Measurements from ENCODE around the gene CFAP45.

CFAP45 gene

DNA sequence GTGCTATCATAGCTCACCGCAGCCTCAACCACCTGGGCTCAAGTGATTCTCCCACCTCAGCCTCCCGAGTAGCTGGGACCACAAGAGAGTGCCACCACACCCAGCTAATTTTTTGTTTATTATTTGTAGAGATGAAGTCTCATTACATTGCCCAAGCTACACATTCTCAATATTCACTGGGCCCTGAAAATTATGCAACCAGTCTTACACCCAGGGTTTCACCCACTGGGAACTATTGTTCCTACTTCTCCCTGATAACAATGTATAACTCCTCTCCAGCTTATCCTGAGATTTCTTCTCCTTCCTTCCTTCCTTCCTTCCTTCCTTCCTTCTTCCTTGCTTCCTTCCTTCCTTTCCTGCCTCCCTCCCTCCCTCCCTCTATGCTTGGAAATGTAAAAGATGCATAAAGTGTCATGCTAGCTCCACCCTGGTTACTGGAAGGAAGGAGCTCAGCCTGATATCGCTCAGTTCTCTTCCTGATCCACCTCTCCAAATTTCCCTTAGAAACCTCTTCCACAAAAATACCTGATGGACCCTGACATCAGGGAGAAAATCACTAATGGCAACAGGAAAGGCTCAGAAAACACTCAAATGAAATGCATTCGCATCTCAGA lies 26.3 kb downstream of the CFAP45 start:
- DNase-seq = no peak

GRCh38 chr1:159872891-159873290 lies 27.1 kb downstream of the CFAP45 start:
- no peak for DNase-seq

DNA sequence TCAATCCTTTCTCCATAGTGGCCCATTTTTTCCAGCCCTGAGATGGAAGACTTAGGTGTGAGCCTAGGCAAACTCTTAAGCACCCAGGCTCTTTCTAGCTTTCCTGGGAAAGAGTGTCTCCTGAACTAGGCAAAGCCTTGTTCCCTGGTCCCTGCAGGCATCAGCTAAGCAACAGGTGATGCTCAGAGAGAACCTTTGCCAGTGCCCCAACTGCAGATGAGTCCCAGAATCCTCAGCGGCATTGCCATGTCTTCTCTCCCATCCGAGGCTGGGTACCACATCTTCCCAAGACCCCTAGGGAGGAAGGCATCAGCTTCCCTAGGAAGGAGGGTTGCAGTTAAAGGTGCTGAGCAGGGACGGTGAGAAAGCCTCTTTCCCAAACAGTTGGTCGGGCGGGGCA lies 29.3 kb downstream of the CFAP45 start:
- DNase-seq = no peak

- no peak for DNase-seq
These were observed 30.4 kb downstream of the CFAP45 start for GRCh38 chr1:159869607-159870006.

DNA sequence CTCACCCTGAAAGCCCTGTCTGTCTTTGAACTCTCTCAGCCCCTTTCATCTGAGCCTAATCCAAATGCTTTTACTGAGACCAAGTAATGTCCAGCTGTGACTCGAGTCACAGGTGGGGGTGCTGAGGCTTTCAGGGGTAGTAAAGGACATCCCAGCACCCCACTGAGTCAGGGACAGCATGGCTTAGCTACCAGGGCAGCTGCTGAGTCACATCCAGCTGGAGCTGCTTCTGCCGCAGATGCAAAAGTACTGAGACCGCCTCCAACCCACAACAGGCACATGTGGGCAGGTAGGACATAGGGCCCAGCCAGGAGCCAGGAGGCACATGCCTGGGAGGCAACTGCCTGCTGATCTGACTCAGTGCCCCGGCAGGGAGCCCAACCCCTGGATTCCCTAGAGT lies 30.8 kb downstream of the CFAP45 start:
- DNase-seq = no peak

GRCh38 chr1:159868766-159869165 lies 31.2 kb downstream of the CFAP45 start:
- DNase-seq = no peak

GRCh38 chr1:159867664-159868026 lies 32.3 kb downstream of the CFAP45 start:
- peak; percentile 67 to 88 for DNase-seq

- DNase-seq = no peak
These were observed 32.9 kb downstream of the CFAP45 start for GRCh38 chr1:159866905-159867663.

GRCh38 chr1:159866066-159866465 lies 33.9 kb downstream of the CFAP45 start:
- DNase-seq = no peak

DNA sequence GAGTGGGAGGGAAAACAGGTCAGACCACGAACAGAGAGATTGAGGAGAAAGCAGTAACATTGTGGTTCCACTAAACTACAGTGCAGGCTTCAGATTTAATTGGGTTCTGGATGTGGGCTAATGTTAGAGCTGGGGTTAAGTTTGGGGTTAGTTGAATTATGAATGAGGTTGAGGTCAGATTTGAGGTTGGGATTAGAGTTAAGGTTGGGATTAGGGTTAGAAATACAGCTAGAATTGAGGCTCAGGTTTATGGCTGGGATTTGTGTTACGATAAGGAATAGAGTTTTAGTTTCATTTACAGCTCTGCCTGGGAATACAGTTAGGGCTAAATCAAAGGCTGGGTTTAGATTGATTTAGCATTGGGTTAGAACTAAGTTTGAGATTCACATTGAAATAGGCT lies 35.7 kb downstream of the CFAP45 start:
- DNase-seq = no peak

- DNase-seq = no peak
These were observed 37.4 kb downstream of the CFAP45 start, which contains the start of gene VSIG8 for GRCh38 chr1:159862557-159862956. VSIG8 (minus strand) TSS chr1:159862657; CDS start chr1:159862521, 136 bp downstream.

DNA sequence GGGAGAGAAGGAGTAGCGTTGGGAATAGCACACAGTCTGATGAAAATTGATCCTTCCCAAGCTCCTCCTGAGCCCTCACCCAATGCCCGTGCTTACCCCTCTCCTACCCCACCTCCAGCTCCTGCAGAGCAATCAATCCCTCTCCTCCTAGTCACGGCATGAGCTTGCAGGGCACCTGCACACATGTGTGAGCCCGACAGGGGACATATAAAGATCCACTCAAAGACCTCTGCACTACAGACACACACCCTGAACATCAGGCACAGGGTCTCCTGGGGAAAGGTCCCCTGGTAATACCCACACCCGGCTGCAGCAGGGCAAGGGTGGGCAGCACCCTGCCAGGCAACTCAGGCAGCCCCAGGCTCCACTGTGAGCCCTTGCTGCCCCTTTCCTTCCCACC lies 37.9 kb downstream of the CFAP45 start:
- DNase-seq = no peak

- DNase-seq = no peak
These were observed 38.7 kb downstream of the CFAP45 start for GRCh38 chr1:159861218-159861617.

GRCh38 chr1:159860456-159860855 lies 39.5 kb downstream of the CFAP45 start:
- no peak for DNase-seq

GRCh38 chr1:159859767-159860322 lies 40.1 kb downstream of the CFAP45 start:
- no peak for DNase-seq

DNA sequence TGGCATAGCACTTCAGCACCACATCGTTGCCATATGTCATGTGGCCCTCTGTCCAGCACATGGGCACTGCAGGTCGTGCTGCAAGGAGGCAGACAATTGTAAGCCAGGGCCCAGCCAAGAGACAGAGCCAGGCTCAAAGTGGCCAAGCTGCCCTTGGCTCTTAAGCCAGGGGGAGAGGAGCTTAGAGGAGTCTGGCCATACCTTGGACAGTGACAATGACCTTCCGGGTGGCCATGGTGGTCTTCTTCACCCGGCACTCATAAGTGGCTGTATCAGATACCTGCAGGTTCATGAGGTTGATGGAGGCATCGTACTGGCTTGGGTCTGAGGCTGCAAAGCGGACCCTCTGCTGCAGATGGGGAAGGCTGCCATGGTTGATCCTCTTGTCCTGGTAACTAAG lies 42.1 kb downstream of the CFAP45 start:
- DNase-seq = no peak

DNA sequence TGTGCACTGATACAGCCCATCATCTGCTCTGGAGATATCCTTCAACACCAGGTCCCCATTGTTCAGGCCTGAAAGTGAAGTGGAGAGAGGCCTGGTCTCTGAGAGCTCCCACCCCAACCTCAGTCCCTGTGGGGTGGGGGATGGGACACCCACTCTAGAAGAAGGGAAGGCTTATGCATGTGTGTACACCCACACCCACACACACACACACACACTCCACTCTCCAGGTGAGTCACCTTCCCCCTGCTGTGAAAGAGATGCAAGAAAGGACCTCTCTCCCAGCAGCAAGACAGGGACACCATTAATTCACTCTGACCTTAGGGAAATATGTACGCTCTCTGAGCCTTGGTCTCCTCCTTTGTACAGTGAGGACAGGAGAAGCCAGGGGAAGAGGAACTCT lies 43.4 kb downstream of the CFAP45 start:
- DNase-seq = no peak

DNA sequence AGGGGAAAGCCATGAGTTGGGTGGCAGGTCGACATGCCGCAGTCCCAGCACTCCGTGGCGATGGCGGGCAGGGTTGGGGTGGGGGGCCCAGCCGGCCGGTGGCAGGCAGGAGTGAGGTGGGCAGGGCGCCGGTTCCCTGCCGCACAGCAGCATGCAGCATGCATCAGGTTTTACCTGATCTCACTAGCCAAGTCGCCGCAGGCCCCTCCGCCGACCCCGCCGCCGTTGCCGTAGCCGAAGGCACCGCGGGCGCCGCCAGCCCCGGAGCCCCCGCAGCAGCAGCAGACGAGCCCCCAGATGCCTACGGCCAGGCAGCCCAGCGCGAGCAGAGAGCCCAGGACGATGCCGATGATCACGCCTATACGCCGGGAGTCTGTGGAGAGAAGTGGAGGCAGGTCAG lies 44.3 kb downstream of the CFAP45 start:
- DNase-seq = no peak

DNA sequence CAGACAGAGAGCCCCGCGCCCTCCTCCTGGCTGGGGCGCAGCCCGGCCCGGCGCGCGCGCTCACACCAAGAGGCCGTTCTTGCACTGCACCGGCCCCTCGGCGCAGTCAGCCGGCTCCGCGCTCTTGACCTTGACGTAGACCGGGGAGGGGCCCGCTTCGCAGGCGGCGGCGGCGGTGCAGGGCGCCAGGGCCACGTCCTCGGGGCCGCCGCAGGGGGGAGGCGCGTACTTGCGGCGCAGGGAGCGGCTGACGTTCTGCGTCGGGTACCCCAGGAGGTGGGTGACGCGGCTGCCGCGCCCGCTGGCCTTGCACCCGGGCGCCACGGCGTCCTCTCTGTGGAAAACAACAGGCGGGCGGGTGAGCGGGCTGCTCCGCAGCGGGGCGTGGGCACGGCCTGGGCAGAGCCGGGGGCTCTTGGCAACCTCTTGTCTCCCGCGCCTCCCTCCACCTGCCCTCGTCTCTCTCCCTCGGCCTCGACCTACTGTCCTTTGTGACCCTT lies 45.2 kb downstream of the CFAP45 start:
- DNase-seq = peak; percentile 60 to 71

DNA sequence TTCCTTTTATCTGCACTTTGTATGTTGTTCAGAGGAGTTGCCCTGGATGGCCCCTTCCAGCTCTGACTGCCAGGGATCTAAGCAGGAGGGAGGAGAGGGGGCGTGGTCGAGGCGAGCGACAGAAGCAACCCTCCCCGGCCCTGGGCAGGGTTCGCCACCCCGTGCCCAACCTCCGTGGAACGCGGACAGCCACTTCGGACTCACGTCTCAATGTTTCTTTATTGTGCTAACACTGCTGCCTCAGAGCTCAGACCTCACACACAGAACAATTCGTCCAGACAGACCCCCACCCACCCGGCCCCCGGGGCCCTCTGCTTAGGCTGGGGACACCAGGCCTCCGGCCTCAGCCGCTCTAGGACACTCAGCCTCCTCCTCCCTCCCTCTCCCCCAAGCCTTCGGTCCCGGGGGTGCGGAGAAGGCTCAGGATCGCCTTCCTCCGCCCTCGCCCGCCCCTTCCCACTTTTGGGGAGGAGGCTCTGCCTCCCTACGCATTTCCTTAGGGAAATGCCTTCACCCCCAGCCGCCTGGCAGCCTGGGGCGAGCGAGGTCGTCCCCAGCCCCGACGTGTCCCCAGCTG lies 45.8 kb downstream of the CFAP45 start:
- peak; percentile 10 to 17 for DNase-seq

- no peak for DNase-seq
These were observed 46.4 kb downstream of the CFAP45 start for GRCh38 chr1:159853417-159854115.

GRCh38 chr1:159851407-159851806 lies 48.6 kb downstream of the CFAP45 start:
- no peak for DNase-seq
